NCI-H748 treated with DMSO at 0.1 percent for 48 hours (cell line): ENCODE results near the gene EMP2.
"Not testable (repeated sequence)": the region's sequence is repeated elsewhere in the genome, so short reads cannot be mapped to it uniquely, and the experiment has no call there.

ENCODE experiments used
- DNase-seq: peaks from one replicate; lab custom pipeline; 2025; lab: John Stamatoyannopoulos, UW

EMP2 gene

DNA sequence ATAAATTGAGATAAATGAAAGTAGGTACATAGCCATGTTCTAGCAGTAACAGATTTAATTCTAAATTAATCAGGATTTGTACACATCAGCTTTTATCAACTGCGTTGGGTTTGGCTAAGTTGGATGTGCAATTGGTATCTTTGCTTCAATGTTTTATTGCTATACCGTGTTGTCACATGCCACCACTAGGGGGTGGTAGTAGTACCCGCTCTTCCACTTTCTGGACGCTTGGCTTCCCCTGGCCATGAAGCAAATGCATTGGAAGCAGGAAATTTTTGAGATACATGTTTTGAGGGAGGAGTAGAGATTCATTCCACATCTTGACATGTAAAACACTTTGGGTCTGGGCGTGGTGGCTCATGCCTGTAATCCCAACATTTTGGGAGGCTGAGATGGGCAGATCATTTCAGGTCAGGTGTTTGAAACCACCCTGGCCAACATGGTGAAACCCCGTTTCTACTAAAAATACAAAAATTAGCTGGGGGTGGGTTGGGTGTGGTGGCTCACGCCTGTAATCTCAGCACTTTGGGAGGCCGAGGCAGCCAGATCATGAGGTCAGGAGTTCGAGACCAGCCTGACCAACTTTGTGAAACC lies 58.6 kb downstream of the EMP2 start:
- DNase-seq, result no peak

GRCh38 chr16:10520869-10521578 lies 59.4 kb downstream of the EMP2 start:
- DNase-seq, result no peak

- no peak for DNase-seq
These were observed 60.2 kb downstream of the EMP2 start for GRCh38 chr16:10519929-10520868.

- no peak for DNase-seq
These were observed 61.1 kb downstream of the EMP2 start for GRCh38 chr16:10519297-10519696.

- no peak for DNase-seq
These were observed 61.8 kb downstream of the EMP2 start for GRCh38 chr16:10518479-10519041.

- DNase-seq, result no peak
These were observed 62.5 kb downstream of the EMP2 start for GRCh38 chr16:10517868-10518267.

DNA sequence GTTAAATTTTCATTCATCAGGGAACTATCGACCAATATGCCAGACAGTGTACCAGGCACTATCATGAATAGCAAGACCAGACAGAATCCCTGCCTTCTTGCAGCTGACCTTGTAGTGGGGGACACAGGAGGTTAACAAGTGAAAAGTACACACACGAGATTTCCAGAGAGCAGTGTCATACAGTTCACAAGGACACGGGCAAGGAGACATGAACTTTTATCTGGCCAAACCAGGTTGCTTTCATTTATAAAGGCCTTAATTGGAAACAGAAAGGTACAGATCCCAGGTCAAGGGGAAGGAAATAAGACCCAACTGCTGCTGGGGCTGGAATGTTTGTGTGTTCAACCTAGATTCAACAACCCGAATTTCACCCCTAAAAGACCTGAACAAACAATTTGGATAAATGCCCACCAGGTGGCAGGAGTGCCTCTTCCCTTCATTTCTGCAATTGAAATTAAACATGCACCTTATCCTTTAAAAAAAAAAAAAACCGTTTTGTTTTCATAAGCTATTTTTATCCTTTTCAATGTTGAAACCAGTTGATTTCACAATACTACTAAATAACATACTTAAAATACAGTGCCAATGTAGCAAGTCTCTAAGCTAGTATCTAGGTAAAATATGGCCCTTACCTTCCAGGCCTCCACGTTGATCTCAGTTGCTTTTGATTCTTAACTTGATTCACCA lies 65.9 kb downstream of the EMP2 start:
- DNase-seq, result peak; percentile 1

DNA sequence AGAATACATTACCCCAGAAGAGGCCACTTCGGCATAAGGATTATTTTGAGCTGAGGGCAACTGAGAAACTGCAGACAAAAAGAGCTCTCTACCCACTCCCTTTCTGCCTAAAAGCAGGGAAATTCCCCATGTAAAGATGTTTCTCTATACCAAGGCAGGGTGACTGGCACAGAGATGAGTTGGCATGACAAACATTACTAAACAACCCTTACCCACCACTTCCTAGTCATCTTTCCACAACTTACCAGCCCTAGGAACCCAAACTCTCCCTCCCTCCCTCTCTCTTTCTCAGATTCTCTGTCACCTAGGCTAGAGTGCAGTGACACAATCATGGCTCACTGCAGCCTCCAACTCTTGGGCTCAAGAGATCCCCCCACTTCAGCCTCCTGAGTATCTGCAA lies 68.6 kb downstream of the EMP2 start:
- no peak for DNase-seq

- no peak for DNase-seq
These were observed 70.1 kb downstream of the EMP2 start for GRCh38 chr16:10510279-10510678.

DNA sequence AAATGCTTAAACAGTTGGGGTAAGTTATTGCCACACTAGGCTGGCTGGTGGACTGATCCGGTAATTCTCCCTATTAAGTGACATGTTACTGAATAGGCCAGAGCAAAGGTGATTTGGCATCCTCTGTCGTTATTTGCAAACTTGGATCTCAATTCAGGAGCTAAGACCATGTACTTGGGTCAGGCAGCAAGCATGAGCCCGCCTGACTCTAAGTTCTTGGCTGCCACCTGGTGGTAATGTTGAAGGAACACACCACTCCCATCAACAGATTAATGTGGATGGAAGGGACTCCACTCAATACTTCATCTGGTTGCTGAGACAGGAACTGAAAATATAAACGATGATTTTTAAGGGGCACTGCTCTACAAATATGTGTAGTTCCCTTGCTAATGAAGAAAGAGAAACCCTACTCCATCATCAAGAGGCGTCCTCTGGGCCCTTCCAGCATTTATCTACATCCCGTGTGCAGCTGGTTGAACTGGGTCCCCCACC lies 70.8 kb downstream of the EMP2 start:
- DNase-seq, result peak; percentile 34

DNA sequence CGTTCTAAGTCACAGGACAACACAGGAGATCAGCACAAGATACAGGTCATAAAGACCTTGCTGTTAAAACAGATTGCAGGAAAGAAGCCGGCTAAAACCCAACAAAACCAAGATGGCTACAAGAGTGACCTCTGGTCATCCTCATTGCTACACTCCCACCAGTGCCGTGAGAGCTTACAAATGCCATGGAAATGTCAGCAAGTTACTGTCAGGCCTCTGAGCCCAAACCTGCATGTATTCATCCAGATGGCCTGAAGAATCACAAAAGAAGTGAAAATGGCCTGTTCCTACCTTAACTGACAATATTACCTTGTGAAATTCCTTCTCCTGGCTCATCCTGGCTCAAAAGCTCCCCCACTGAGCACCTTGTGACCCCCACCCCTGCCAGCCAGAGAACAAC lies 75.1 kb downstream of the EMP2 start:
- DNase-seq, result not testable (repeated sequence)

GRCh38 chr16:10504404-10504885 lies 76.0 kb downstream of the EMP2 start:
- DNase-seq, result no peak

GRCh38 chr16:10502776-10503175 lies 77.6 kb downstream of the EMP2 start:
- no peak for DNase-seq

GRCh38 chr16:10501016-10501607 lies 79.3 kb downstream of the EMP2 start:
- no peak for DNase-seq

GRCh38 chr16:10500582-10500981 lies 79.8 kb downstream of the EMP2 start:
- no peak for DNase-seq

- no peak for DNase-seq
These were observed 83.0 kb downstream of the EMP2 start for GRCh38 chr16:10497132-10498101.

- DNase-seq, result no peak
These were observed 85.4 kb downstream of the EMP2 start for GRCh38 chr16:10495031-10495345.

DNA sequence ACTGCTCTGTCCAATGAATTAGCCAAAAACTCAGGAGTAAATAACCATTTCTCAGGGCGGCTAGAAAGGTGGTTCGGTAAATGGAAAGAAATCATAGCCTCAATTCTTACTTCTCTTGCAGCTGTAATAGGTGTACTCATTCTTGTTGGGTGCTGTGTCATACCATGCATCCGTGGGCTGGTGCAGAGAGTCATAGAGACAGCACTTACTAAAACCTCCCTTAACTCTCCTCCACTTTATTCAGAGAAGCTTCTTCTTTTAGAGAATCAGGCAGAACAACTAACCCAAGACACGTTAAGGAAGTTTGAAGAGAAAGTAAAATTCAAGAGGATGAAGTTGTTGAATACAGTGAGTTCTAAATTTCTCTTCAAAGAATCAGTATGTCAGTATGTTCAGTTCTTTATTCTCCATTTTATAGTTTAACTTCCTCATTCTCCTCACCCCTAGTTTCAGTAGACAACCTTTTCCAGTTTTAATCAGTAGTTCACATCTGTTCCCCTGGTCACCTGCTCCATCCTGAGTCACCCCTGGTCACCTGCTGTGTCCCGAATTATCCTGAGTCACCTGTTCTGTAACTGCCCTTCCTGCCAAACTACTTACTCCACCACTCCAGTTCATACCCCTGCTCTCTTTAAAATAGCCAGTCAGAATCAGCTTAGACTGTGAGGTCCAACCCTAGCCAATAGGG lies 85.9 kb downstream of the EMP2 start:
- no peak for DNase-seq

DNA sequence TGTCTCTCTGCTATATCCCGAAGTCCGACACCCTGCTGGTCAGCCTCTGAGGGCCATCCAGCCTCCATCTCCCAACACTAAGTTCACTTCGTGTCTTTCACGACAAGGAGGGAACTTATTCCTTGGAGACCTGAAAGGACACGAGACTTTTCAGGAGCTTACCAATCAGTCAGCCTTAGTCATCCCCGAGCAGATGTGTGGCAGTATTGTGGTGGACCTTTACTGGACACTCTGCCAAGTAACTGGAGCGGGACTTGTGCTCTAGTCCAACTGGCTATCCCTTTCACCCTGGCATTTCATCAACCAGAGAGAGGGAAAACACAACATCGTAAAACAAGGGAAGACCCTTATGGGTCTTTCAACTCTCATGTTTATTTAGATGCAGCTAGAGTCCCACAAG lies 87.1 kb downstream of the EMP2 start:
- no peak for DNase-seq

- DNase-seq, result no peak
These were observed 90.3 kb downstream of the EMP2 start for GRCh38 chr16:10490141-10490540.
